ENCODE measurements around the gene PCBP4.

The PCBP4 gene

GRCh38 chr3:51933471-51934138 is 33.6 kb downstream of the PCBP4 start:
- Histone ChIP-seq H3K9ac (ENCODE audit: low read length) (no peak overlapping the region), H3K4me1 (ENCODE audit: low read length) (no peaks in the 10 kb centered on the region), H3K79me2 (ENCODE audit: low read length) (peaks cover 7% of the 10 kb centered on the region), H3K4me2 (ENCODE audit: low read length) (no peak overlapping the region), H2AFZ (ENCODE audit: low read depth, low read length) (no peak overlapping the region), H3K27me3 (ENCODE audit: low read depth, low read length) (no peaks in the 10 kb centered on the region), H3K36me3 (replicated peaks; ENCODE audit: low read depth, low read length) (peaks cover 54% of the 10 kb centered on the region), H3K27ac (ENCODE audit: low read length) (no peak overlapping the region), H3K4me3 (ENCODE audit: low read length) (no peak overlapping the region), H4K20me1 (ENCODE audit: insufficient read depth, low read length) (no peaks in the 10 kb centered on the region), H3K9me3 (ENCODE audit: insufficient read depth, low read length) (no peaks in the 10 kb centered on the region)
- TF ChIP-seq CTCF (IDR thresholded peaks at IDR 0.05; ENCODE audit: low read depth, low read length) (no peak), EZH2phosphoT487 (IDR thresholded peaks at IDR 0.05; ENCODE audit: low read depth) (no peak)

DNA sequence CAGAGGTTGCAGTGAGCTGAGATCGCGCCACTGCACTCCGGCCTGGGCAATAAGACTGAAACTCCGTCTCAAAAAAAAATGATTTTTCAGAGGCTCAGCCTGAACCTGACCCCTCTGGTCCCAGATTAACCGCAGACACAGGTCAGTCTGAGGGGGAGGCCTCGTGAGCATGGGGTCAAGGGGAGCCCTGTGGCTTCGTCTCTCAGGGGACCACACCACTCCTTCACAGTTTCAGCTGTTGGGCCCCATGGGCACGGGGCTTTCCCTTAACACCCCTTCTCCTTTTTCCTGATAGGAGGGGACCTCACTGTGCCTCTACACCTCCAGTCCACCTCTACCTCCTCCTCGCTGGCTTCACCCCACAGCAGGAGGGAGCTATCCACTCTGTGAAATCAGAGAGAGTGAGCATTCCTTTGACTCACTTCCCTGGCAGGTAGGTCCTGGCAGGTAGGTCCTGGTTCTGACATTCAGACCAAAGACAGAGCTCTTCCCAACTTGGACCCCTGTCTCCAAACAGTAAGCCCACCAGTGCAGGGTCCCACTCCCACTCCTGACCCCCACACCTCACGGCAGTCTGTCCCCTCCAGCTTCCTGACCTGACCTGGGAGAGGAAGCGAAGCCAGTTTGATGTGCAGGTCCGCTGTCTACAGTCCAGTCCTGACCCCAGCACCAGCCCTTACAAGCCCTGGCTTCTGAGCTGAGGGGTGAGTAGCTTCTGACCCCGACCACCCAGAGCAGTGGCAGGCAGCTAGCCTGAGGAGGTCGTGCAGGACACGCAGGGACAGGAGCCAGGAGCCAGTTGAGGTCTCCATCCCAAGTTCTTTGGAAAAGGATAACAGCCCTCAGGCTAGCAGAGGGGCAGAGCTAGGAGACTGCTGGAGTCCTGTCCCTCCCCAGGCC is 34.5 kb downstream of the PCBP4 start:
- Histone ChIP-seq H4K20me1 (ENCODE audit: insufficient read depth, low read length) (no peaks in the 10 kb centered on the region), H3K4me3 (ENCODE audit: low read length) (no peak overlapping the region), H3K4me1 (ENCODE audit: low read length) (peaks cover 3% of the 10 kb centered on the region), H3K9me3 (ENCODE audit: insufficient read depth, low read length) (no peaks in the 10 kb centered on the region), H3K27ac (ENCODE audit: low read length) (no peak overlapping the region), H3K79me2 (ENCODE audit: low read length) (no peaks in the 10 kb centered on the region; the same call in 1 of the 2 replicates), H3K36me3 (replicated peaks; ENCODE audit: low read depth, low read length) (peaks cover 46% of the 10 kb centered on the region), H2AFZ (ENCODE audit: low read depth, low read length) (no peak overlapping the region), H3K9ac (ENCODE audit: low read length) (no peak overlapping the region), H3K4me2 (ENCODE audit: low read length) (no peak overlapping the region), H3K27me3 (ENCODE audit: low read depth, low read length) (no peaks in the 10 kb centered on the region)
- TF ChIP-seq EZH2phosphoT487 (IDR thresholded peaks at IDR 0.05; ENCODE audit: low read depth) (no peak), CTCF (IDR thresholded peaks at IDR 0.05; ENCODE audit: low read depth, low read length) (no peak)

GRCh38 chr3:51931756-51932155 is 35.5 kb downstream of the PCBP4 start:
- no peaks in the 10 kb centered on the region for H3K9me3 ChIP-seq (ENCODE audit: insufficient read depth, low read length)
- no peak overlapping the region for H2AFZ ChIP-seq (ENCODE audit: low read depth, low read length)
- no peaks in the 10 kb centered on the region for H3K27me3 ChIP-seq (ENCODE audit: low read depth, low read length)
- no peak overlapping the region for H3K9ac ChIP-seq (ENCODE audit: low read length)
- H3K36me3 ChIP-seq (replicated peaks; ENCODE audit: low read depth, low read length), result peaks cover 40% of the 10 kb centered on the region
- peaks cover 13% of the 10 kb centered on the region for H3K4me1 ChIP-seq (ENCODE audit: low read length)
- H4K20me1 ChIP-seq (ENCODE audit: insufficient read depth, low read length), result no peaks in the 10 kb centered on the region
- H3K79me2 ChIP-seq (ENCODE audit: low read length), result no peaks in the 10 kb centered on the region
- TF ChIP-seq EZH2phosphoT487 (IDR thresholded peaks at IDR 0.05; ENCODE audit: low read depth) (no peak), CTCF (IDR thresholded peaks at IDR 0.05; ENCODE audit: low read depth, low read length) (no peak)
- no peak overlapping the region for H3K27ac ChIP-seq (ENCODE audit: low read length)
- H3K4me3 ChIP-seq (ENCODE audit: low read length), result no peak overlapping the region
- no peak overlapping the region for H3K4me2 ChIP-seq (ENCODE audit: low read length)

DNA sequence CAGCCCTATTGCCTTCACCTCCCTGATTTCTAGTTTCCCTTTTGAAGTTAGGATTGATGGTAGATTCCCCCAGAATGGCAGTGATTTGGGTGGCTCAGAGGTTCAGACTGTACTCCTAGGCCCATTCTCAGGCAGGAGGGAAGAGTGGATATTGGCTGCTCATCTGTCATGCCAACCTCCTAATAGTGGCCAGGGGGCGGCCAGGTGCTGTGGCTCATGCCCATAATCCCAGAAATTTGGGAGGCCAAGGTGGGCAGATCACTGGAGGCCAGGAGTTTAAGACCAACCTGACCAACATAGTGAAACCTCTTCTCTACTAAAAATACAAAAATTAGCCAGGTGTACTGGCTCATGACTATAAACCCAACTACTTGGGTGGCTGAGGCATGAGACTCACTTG is 36.8 kb downstream of the PCBP4 start:
- Histone ChIP-seq H3K4me2 (ENCODE audit: low read length) (no peak overlapping the region), H3K79me2 (ENCODE audit: low read length) (no peaks in the 10 kb centered on the region), H3K9ac (ENCODE audit: low read length) (no peak overlapping the region), H2AFZ (ENCODE audit: low read depth, low read length) (no peak overlapping the region), H3K36me3 (replicated peaks; ENCODE audit: low read depth, low read length) (peaks cover 31% of the 10 kb centered on the region), H3K4me3 (ENCODE audit: low read length) (no peak overlapping the region), H3K27ac (ENCODE audit: low read length) (no peak overlapping the region), H3K4me1 (ENCODE audit: low read length) (peaks cover 13% of the 10 kb centered on the region), H4K20me1 (ENCODE audit: insufficient read depth, low read length) (no peaks in the 10 kb centered on the region), H3K27me3 (ENCODE audit: low read depth, low read length) (no peaks in the 10 kb centered on the region), H3K9me3 (ENCODE audit: insufficient read depth, low read length) (no peaks in the 10 kb centered on the region)
- TF ChIP-seq CTCF (IDR thresholded peaks at IDR 0.05; ENCODE audit: low read depth, low read length) (no peak), EZH2phosphoT487 (IDR thresholded peaks at IDR 0.05; ENCODE audit: low read depth) (no peak)

Measured in OCI-LY3 (cell line).